ENCODE measurements around the gene ZNF358.

DNA sequence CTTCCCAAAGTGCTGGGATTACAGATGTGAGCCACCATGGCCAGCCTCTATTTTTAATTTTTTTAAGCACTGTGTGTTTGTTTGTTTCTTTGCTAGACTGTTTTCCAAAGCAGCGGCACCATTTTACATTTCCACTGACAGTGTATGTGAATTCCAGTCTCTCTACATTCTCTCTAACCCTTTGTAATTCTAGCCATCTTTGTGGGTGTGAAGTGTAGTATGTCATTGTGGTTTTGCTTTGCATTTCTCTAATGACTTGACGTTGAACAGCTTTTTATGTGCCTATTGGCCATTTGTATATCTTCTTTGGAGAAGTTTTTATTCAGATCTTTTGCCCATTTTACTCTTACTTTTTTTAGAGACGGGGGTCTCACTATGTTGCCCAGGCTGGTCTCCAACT lies 31.3 kb downstream of the ZNF358 start:
- TF ChIP-seq, protein P1, sequence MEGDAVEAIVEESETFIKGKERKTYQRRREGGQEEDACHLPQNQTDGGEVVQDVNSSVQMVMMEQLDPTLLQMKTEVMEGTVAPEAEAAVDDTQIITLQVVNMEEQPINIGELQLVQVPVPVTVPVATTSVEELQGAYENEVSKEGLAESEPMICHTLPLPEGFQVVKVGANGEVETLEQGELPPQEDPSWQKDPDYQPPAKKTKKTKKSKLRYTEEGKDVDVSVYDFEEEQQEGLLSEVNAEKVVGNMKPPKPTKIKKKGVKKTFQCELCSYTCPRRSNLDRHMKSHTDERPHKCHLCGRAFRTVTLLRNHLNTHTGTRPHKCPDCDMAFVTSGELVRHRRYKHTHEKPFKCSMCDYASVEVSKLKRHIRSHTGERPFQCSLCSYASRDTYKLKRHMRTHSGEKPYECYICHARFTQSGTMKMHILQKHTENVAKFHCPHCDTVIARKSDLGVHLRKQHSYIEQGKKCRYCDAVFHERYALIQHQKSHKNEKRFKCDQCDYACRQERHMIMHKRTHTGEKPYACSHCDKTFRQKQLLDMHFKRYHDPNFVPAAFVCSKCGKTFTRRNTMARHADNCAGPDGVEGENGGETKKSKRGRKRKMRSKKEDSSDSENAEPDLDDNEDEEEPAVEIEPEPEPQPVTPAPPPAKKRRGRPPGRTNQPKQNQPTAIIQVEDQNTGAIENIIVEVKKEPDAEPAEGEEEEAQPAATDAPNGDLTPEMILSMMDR (IDR thresholded peaks at IDR 0.05; ENCODE audit: borderline replicate concordance, extremely low read depth, low read length, poor library complexity, severe bottlenecking): no peak
- TF ChIP-seq EZH2 (IDR thresholded peaks at IDR 0.05; ENCODE audit: borderline replicate concordance, low read depth, low read length, severe bottlenecking): no peak
